Fibroblast of upper back skin (primary cell): Measurements from ENCODE around the gene FER.
"Not testable (repeated sequence)": the region's sequence is repeated elsewhere in the genome, so short reads cannot be mapped to it uniquely, and the experiment has no call there.

Source experiments
- DNase-seq: peaks from one replicate; pipeline ENCODE4 v3.0.0-alpha.2; 2013

FER gene

DNA sequence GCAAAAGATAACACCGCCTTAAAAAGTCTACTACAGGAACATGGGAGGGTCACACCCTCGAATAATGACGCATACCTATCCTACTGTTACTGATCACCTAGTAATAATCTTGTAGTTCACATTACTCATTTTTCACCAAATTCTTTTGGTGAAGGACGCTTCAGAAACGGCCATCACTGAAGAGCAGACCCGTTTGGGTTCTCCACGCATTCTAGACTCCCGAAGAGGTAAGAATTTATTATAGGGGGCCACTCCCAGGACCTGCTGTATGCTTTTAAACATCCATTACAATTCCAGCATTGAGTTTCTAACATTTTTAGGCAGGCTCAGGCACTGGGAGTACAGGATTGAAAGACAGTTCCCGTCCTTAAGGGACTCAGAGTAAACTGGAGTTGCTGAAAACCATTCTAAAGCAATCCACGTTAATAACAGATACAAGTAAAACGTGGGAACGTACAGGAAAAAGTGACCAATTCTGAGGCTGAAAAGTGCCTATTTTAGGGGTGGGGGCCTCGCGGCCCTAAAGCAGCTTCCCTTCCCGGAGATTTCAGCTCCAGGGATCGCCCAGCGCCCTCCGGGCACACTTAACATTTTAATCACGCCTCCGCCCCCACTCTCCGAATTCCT, at the start of gene FER:
TSS of gene FER (plus strand) at position 124 of the 627 bp plus-strand sequence. CDS start 50,286 bp downstream, outside the sequence.
- peak; percentile 72 for DNase-seq

DNA sequence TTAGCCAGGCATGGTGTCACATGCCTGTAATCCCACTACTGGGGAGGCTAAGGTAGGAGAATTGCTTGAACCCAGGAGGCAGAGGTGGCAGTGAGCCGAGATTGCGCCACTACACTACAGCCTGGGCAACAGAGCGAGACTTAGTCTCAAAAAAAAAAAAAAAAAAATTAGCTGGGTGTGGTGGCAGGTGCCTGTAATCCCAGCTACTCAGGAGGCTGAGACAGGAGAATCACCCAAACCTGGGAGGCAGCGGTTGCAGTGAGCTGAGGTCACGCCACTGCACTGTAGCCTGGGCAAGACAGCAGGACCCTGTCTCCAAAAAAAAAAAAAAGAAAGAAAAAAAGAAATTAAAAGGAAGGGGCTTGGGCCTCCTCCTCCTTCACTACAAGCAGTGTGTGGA, 47.3 kb upstream of the FER start:
- not testable (repeated sequence) for DNase-seq

GRCh38 chr5:108700930-108701329, 46.8 kb upstream of the FER start:
- no peak for DNase-seq

DNA sequence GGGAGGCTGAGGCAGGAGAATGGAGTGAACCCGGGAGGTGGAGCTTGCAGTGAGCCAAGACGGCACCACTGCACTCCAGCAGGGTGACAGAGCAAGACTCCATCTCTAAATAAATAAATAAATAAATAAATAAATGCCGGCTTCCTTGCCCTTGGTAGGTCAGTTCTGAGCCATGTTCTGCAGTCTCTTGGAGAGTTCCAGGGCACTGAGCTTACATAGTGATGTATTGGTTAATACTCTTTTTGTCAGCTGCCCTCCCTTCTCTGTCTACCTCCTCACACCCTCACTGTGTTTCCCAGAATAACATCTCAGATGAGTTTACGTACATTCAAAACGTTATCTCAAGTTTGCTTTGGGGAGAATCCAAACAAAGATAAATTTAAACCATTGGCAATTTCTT, 45.2 kb upstream of the FER start:
- no peak for DNase-seq

DNA sequence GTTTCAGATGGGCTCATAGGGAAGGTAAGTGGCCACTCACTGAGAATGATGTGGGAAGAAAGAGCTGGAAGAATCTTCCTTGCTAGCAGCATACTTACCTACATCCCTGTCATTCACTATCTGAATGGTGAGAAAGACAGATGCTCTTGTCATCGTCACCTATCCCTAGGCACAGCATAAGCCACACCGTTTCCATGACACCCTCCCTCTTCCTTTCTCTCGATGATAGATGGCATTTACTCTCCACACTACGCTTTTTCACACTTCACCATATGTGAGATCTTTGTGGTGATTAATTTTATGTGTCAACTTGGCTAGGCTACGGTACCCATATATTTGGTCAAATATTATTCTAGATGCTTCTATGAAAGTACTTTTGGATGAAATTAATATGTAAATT, 44.4 kb upstream of the FER start:
- no peak for DNase-seq

DNA sequence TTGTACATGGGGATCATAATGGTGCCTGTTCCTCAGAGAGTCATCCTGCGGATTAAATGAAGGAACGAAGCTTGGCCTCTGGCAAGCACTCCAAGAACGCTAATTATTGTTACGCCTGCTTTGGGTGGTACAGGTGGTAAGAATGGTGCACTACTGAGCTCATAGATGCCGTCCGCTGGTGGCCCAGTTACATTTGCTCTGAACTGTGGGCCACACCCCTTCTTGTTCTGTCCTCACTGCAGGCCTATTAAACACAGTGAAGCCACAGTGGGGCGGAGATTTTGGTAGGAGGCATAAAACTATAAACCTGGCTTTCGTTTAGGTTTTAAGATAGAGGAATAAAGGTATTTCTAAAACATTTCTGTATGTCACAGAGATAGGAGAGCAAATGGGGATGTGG, 40.6 kb upstream of the FER start:
- no peak for DNase-seq

DNA sequence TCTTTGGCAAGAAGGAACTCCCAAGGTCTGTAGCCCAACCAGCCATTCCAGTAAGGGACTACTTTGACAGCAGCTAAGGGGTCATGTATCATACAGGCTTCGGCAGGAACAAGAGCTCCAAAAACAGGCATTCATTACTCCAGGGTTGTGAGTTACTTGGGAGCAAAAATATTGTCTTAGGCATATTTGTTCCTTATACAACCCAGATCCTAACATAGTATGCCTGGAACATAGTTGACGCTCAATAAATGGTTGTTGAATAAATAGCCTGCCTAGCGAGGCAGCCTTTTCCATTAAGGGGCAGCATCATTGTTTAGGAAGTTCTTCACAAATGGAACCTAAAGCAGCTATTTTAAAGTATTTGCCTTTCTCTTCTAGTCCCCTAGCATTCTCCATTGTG, 35.8 kb upstream of the FER start:
- DNase-seq: peak; percentile 11

DNA sequence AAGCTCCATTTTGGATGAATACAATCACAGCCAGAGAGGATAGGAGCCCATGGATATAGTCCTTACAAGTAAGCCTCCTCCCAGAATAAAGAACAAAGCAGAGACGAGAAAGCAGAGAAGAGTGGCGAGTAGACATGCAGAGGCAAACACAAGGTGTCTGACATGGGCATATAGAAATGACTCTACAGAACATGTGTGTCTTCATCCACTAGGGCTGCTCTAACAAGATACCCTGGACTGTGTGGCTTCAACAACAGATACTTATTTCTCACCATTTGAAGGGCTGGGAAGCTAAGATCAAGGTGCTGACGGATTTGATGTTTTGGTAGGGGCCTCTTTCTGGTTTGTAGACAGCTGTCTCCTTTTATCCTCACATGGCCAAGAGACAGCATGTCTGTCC, 32.3 kb upstream of the FER start:
- no peak for DNase-seq

- peak; percentile 34 for DNase-seq
Measured at GRCh38 chr5:108720391-108720790, 27.3 kb upstream of the FER start.

GRCh38 chr5:108726446-108727235, 21.1 kb upstream of the FER start:
- DNase-seq: no peak

GRCh38 chr5:108727236-108727650, 20.5 kb upstream of the FER start:
- peak; percentile 31 for DNase-seq

GRCh38 chr5:108727651-108728565, 19.8 kb upstream of the FER start:
- peak; percentile 92 for DNase-seq

GRCh38 chr5:108728566-108729241, 19.0 kb upstream of the FER start:
- DNase-seq: no peak

DNA sequence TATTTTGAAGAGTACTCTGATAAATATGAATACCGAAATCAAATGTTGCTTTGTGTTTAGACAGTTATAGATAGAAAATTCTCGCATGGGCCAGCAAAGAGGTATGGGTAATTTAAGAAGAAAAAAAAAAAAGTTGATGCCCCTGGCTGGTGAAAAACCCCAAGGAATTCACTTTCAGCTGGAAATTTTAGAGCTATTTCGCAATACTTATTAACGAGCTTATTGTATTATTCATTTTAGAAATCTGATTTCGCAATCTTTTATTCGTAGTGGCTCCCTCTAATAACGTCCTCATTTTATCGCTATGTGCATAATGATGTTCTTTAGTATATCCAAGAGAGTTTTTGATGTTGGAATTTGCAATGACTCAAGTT, 18.5 kb upstream of the FER start:
- no peak for DNase-seq

- DNase-seq: peak; percentile 6
Measured at GRCh38 chr5:108730617-108731340, 16.9 kb upstream of the FER start.

DNA sequence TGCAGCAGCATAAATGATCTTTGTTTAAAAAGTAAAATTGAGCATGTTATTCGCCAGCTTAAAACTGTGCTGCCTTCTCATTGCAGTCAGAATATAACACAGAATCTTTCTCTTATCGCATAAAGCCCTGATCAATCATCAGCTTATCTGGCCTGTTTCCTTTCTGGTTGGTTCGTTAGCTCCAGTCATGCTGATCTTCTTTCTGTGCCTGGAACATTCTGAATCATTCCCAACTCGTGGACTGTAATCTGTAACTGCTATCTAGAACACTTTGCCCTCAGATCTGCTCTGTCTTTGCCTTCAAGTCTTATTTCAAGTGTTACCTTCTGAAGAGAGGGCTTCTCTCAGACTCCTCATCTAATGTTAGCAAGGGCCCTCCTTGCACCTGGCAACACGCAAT, 11.9 kb upstream of the FER start:
- no peak for DNase-seq

- no peak for DNase-seq
Measured at GRCh38 chr5:108736855-108737254, 10.8 kb upstream of the FER start.

- DNase-seq: no peak
Measured at GRCh38 chr5:108739376-108739775, 8.3 kb upstream of the FER start.

DNA sequence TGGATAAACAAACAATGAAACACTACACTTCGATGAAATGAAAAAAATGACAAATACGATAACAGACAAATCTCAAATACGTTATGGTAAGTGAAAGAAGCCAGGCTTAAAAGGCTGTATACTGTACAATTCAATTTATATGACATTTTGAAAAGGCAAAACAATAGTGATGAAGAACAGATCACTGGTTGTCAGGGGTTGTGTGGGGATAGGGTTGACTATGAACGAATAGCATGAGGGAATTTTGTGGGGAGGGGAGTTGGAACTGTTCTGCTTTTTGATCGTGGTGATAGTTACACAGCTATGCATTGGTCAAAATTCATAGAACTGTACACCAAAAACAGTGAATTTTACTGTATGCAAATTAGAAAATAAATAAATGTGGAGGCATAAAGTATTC, 7.8 kb upstream of the FER start:
- no peak for DNase-seq

- peak; percentile 64 for DNase-seq
Measured at GRCh38 chr5:108743319-108743718, 4.4 kb upstream of the FER start.

GRCh38 chr5:108743846-108744245, 3.9 kb upstream of the FER start:
- DNase-seq: no peak

DNA sequence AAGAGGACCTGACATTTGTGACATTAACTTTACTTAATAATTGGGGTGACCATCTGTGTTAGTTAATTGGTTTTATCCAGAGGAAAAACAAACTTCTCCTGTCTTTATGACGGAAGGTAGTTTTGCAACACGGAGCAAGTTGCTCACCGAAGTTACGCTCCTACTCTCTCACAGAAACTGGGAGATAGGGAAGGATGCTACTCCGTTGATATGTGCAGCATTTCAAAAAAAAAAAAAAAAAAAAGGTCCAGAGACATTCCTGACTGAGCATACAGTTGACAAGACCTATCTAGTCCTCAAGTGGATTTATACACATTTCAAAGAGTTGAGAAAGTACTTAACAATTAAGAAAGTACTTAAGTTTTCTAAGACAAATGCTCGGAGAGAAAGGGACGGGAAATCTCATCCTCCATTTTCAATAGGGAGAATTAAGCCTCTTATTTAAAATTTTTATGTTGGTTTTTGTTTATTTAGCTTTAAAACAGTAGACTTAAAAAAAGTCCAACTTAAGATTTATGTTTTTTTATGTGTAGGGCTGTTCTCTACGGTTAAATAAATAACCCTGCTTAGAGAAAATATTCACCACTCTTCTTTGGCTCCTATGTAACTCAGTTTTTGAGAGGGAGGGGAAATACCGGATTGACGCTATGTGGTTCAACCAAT, 455 bp upstream of the FER start:
- no peak for DNase-seq
